Panc1 (cell line): Measurements from ENCODE around the gene TPT1. TPM values are rescaled to one million over a fixed set of nuclear protein-coding genes. Genes with fewer than 3 reads are reported as not detected.

Source experiments
- ATAC-seq: fragments of 200-7000 bp; cut with Tn5 transposase; 2 replicates; pipeline ENCODE4 v1.9.1; 2020; ENCODE audit warnings: mild to moderate bottlenecking, moderate library complexity
- BruUV-seq: library from RNA; stranded (reverse); fragments of 400-500 nt; replicated peaks from 2 replicates; lab custom pipeline; 2021; lab: Mats Ljungman, UMichigan
- CTCF ChIA-PET: fragments of 300-600 bp; sonication (Branson Sonifier 250); formaldehyde crosslinking; loops from one replicate; lab custom pipeline; 2022; ENCODE audit warnings: antibody characterized with exemption; lab: Charles Lee
- POLR2A ChIA-PET: fragments of 300-600 bp; sonication (Branson Sonifier 250); formaldehyde crosslinking; loops from one replicate; lab custom pipeline; 2022; ENCODE audit warnings: antibody characterized with exemption; lab: Charles Lee
- DNase-seq: peaks from one replicate; pipeline ENCODE4 v3.0.0-alpha.2; 2010; ENCODE audit warnings: low read depth, low spot score
- H3K27ac ChIP-seq: 2 replicates; pipeline ENCODE4 v1.5.1; 2011; ENCODE audit warnings: mild to moderate bottlenecking, low read length, inconsistent platforms
- H3K27me3 ChIP-seq: fragments of 200-500 bp; sonication (Bioruptor generic); 2 replicates; pipeline ENCODE4 v1.6.0; 2014; ENCODE audit warnings: low read length, inconsistent platforms; ENCODE audit not compliant: control insufficient read depth, insufficient read depth
- H3K36me3 ChIP-seq: fragments of 200-500 bp; sonication (Bioruptor generic); 2 replicates; pipeline ENCODE4 v1.5.1; 2014; ENCODE audit warnings: inconsistent platforms, mild to moderate bottlenecking, low read length, moderate library complexity; ENCODE audit not compliant: control insufficient read depth, insufficient read depth
- H3K4me1 ChIP-seq: 2 replicates; pipeline ENCODE4 v1.5.1; 2011; ENCODE audit warnings: inconsistent platforms, mild to moderate bottlenecking, low read length, moderate library complexity; ENCODE audit not compliant: control insufficient read depth, insufficient read depth
- H3K4me3 ChIP-seq, 2 experiments: 2 replicates each; pipeline ENCODE4 v1.5.1; 2011 to 2012; ENCODE audit warnings: low read depth in 2 of 2, low read length in 2 of 2, mild to moderate bottlenecking in 2 of 2, inconsistent platforms in 1 of 2, moderate library complexity in 1 of 2
- H3K9me3 ChIP-seq: fragments of 200-500 bp; sonication (Bioruptor generic); 2 replicates; pipeline ENCODE4 v1.5.1; 2014; ENCODE audit warnings: low read depth, mild to moderate bottlenecking, inconsistent platforms, low read length, moderate library complexity; ENCODE audit not compliant: control insufficient read depth, insufficient read depth
- CTCF ChIP-seq: fragments of 450-650 bp; IDR thresholded peaks from 2 replicates; pipeline ENCODE4 v1.5.1; 2017; ENCODE audit warnings: mild to moderate bottlenecking
- POLR2AphosphoS5 ChIP-seq: IDR thresholded peaks from 2 replicates; pipeline ENCODE4 v1.6.1; 2012; ENCODE audit warnings: mild to moderate bottlenecking, low read depth, low read length, moderate library complexity
- REST ChIP-seq, 2 experiments: IDR thresholded peaks; 2 replicates each; pipeline ENCODE4 v1.6.1; 2011 to 2012; ENCODE audit warnings: low read depth in 2 of 2, control low read depth in 1 of 2, low read length in 1 of 2, mild to moderate bottlenecking in 1 of 2, moderate library complexity in 1 of 2; ENCODE audit not compliant: insufficient read depth in 1 of 2
- SIN3A ChIP-seq: IDR thresholded peaks from 2 replicates; pipeline ENCODE4 v1.6.1; 2012; ENCODE audit warnings: low read depth, mild to moderate bottlenecking, low read length, moderate library complexity, borderline replicate concordance; ENCODE audit not compliant: insufficient read depth
- TCF7L2 ChIP-seq: IDR thresholded peaks from 2 replicates; pipeline ENCODE4 v1.6.1; 2011; ENCODE audit warnings: mild to moderate bottlenecking, low read depth, low read length, inconsistent platforms
- in situ Hi-C: cut with HindIII; loops from 2 replicates; pipeline ENCODE4 v1.10.0; 2016; ENCODE audit warnings: low sequenced_read_pairs, low pct_unique_long_range_greater_than_20kb
- intact Hi-C: fragments of 100-400 bp; cut with micrococcal nuclease; formaldehyde crosslinking; loops from one replicate; pipeline ENCODE4 v1.10.0; 2022; ENCODE audit not compliant: unreplicated experiment
- total RNA-seq: library from RNA; stranded (reverse); gene quantifications from one replicate; pipeline ENCODE4 v1.2.1, GENCODE V29; 2021; ENCODE audit not compliant: unreplicated experiment

TPT1 gene
- total RNA-seq, 1 experiment from 2014 or later = 939 TPM

DNA sequence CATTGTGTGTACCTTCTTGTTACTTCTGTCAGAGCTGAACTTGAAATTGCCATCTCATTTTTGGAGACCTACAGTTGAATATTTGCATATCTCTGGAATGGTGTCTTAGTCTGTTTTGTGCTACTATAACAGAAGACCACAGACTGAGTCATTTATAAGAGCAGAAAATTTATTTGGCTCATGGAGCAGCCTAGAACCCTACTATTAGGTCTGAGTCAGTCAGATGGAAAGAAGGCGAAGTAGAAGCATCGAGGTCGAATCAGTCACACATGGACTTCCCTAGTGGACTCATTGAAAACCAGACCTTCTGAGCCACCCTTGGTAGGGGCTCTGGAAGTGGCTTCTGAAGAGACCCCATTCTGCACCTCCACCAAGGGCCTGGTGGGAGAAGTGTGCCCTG, 33.9 kb upstream of the TPT1 start:
- ATAC-seq = no peak

GRCh38 chr13:45373162-45373547, 32.2 kb upstream of the TPT1 start:
- Histone ChIP-seq H3K4me3 (no peak overlapping the region), H3K4me1 (peaks cover 2% of the 10 kb centered on the region; the same call in 1 of the 2 replicates), H3K9me3 (no peaks in the 10 kb centered on the region), H3K27ac (no peak overlapping the region), H3K27me3 (no peaks in the 10 kb centered on the region), H3K36me3 (no peaks in the 10 kb centered on the region)
- TF ChIP-seq CTCF (no peak), POLR2AphosphoS5 (no peak), TCF7L2 (no peak), REST (IDR thresholded peaks at IDR 0.05; ENCODE audit: insufficient read depth in 1 of 2, low read depth in 2 of 2, low read length in 1 of 2) (no peak), SIN3A (no peak)
- ATAC-seq (no peak), DNase-seq (no peak)
- in situ Hi-C loops (no loop called here), intact Hi-C loops (no loop called here)
- POLR2A ChIA-PET = no interaction called here
- CTCF ChIA-PET = no interaction called here
- no TSS peak for BruUV-seq

More for the DNA sequence above, 33.9 kb upstream of the TPT1 start:
- intact Hi-C loops (no loop called here), in situ Hi-C loops (no loop called here)
- TF ChIP-seq REST (IDR thresholded peaks at IDR 0.05; ENCODE audit: insufficient read depth in 1 of 2, low read depth in 2 of 2, low read length in 1 of 2) (no peak), CTCF (no peak), TCF7L2 (no peak), POLR2AphosphoS5 (no peak), SIN3A (no peak)
- ChIA-PET POLR2A (no interaction called here), CTCF (no interaction called here)
- Histone ChIP-seq H3K27me3 (no peaks in the 10 kb centered on the region), H3K4me1 (peaks cover 2% of the 10 kb centered on the region; the same call in 1 of the 2 replicates), H3K36me3 (no peaks in the 10 kb centered on the region), H3K27ac (no peak overlapping the region), H3K9me3 (no peaks in the 10 kb centered on the region), H3K4me3 (no peak overlapping the region)
- no peak for DNase-seq
- BruUV-seq = no TSS peak
